Measurements from ENCODE around the gene MGAT4C. TPM values are rescaled to one million over a fixed set of nuclear protein-coding genes. Genes with fewer than 3 reads are reported as not detected.
"Not testable (repeated sequence)": the region's sequence is repeated elsewhere in the genome, so short reads cannot be mapped to it uniquely, and the experiment has no call there.

The MGAT4C gene
- 1.5 TPM for polyA plus RNA-seq (2013, experiment 1 of 2)
- polyA plus RNA-seq (2013, experiment 2 of 2), result 1.3 TPM

DNA sequence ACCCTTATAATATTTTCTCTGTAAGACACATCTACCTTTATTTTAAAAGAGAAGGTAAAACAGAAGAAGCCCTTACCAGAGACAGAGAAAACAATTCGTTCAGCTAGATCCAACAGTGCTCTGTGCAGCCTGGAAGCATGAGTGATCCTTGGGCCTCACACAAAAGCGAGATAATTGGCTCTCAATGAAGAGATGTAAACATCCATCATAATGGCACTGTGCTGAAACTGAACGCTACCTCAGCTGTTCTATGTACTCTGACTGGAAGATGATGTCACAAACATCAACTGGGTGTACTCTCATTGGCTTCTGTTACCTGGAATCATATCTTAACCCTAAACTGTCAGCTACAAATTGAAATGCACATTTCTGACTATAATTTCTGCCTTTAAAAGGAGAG lies at the start of gene MGAT4C:
Gene MGAT4C (minus strand): TSS at position 229 of the 400 bp plus-strand sequence.
- Histone ChIP-seq H3K36me3 (ENCODE audit: control insufficient read depth, insufficient read depth, low read length) (no peaks in the 10 kb centered on the region), H3K9ac (ENCODE audit: low read length) (no peak within 1 kb of the TSS), H3K23ac (ENCODE audit: low read length) (no peak within 1 kb of the TSS), H4K5ac (ENCODE audit: low read length) (no peak within 1 kb of the TSS), H3K4me2 (ENCODE audit: low read length) (no peak within 1 kb of the TSS), H3K4ac (ENCODE audit: low read depth, low read length) (no peak within 1 kb of the TSS), H3K4me1 (ENCODE audit: control insufficient read depth, low read depth, low read length) (no peaks in the 10 kb centered on the region), H3K56ac (ENCODE audit: low read length) (no peak within 1 kb of the TSS), H2AK5ac (ENCODE audit: low read length) (no peak within 1 kb of the TSS), H3K27ac (ENCODE audit: low read depth, low read length) (no peak within 1 kb of the TSS), H3K4me3 (ENCODE audit: low read length) (no peak within 1 kb of the TSS), H3K79me1 (ENCODE audit: low read length) (no peaks in the 10 kb centered on the region), H3K27me3 (ENCODE audit: insufficient read depth, low read length, poor library complexity) (no peaks in the 10 kb centered on the region), H2BK15ac (replicated peaks; ENCODE audit: low read depth) (no peak within 1 kb of the TSS), H2BK120ac (ENCODE audit: low read depth, low read length) (no peak within 1 kb of the TSS), H2BK5ac (ENCODE audit: low read length) (no peak within 1 kb of the TSS), H3K18ac (ENCODE audit: low read length) (peak within 1 kb of the TSS; percentile 56), H4K8ac (ENCODE audit: low read depth, low read length) (no peak within 1 kb of the TSS), H3K79me2 (ENCODE audit: control insufficient read depth, insufficient read depth, low read length) (no peaks in the 10 kb centered on the region)
- DNase-seq, result no peak
- WGBS (ENCODE audit: extremely low coverage, insufficient coverage, low lambda C conversion rate), result no CpG with 5 or more reads among the region's 3 CpGs

DNA sequence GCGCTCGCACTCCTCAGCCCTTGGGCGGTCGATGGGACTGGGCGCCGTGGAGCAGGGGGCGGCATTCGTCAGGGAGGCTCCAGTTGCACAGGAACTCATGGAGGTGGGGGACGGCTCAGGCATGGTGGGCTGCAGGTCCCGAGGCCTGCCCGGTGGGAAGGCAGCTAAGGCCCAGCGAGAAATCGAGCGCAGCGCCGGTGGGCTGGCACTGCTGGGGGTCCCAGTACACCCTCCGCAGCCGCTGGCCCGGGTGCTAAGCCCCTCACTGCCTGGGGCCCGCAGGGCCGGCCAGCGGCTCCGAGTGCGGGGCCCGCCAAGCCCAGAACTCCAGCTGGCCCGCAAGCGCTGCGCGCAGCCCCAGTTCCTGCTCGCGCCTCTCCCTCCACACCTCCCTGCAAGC lies 40.2 kb upstream of the MGAT4C start:
- not testable (repeated sequence) for H3K4me3 ChIP-seq (ENCODE audit: low read length); H3K36me3 ChIP-seq (ENCODE audit: control insufficient read depth, insufficient read depth, low read length); H2BK5ac ChIP-seq (ENCODE audit: low read length); H3K23ac ChIP-seq (ENCODE audit: low read length); H4K8ac ChIP-seq (ENCODE audit: low read depth, low read length); H3K4me2 ChIP-seq (ENCODE audit: low read length); H3K4me1 ChIP-seq (ENCODE audit: control insufficient read depth, low read depth, low read length); H3K56ac ChIP-seq (ENCODE audit: low read length); H4K5ac ChIP-seq (ENCODE audit: low read length); H3K79me1 ChIP-seq (ENCODE audit: low read length); H2AK5ac ChIP-seq (ENCODE audit: low read length); H3K27ac ChIP-seq (ENCODE audit: low read depth, low read length); DNase-seq; H3K27me3 ChIP-seq (ENCODE audit: insufficient read depth, low read length, poor library complexity); H3K9ac ChIP-seq (ENCODE audit: low read length); H2BK15ac ChIP-seq (replicated peaks; ENCODE audit: low read depth); H3K79me2 ChIP-seq (ENCODE audit: control insufficient read depth, insufficient read depth, low read length)
- H2BK120ac ChIP-seq (ENCODE audit: low read depth, low read length), result peak overlapping the region; percentile 45
- peak overlapping the region; percentile 20 for H3K4ac ChIP-seq (ENCODE audit: low read depth, low read length)
- H3K18ac ChIP-seq (ENCODE audit: low read length), result peak overlapping the region; percentile 39
- no CpG with 5 or more reads among the region's 31 CpGs for WGBS (ENCODE audit: extremely low coverage, insufficient coverage, low lambda C conversion rate)

DNA sequence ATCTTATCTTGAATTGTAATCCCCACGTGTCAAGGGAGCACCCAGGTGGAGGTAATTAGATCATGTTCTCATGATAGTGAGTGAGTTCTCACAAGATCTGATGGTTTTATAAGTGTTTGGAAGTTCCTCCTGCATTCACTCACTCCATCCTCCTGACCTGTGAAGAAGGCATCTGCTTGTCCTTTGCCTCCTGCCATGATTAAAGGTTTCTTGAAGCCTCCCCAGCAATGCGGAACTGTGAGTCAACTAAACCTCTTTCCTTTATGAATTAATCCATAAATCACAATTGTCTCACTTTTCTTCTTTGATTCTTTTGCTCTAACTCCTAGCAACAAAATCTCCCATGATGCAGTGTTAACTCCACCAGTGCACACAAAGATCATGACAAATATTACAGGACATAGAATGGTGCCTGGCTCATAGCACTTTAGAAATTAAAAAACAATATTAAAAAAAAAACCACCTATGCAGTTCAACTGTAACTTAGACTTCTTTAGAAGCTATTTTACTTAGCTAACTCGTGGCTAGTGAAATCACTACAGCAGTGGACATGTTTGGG lies 37.6 kb upstream of the MGAT4C start:
- H3K23ac ChIP-seq (ENCODE audit: low read length), result no peak overlapping the region
- H3K56ac ChIP-seq (ENCODE audit: low read length), result peak overlapping the region; percentile 30
- H2AK5ac ChIP-seq (ENCODE audit: low read length), result no peak overlapping the region
- no peak overlapping the region for H3K4me3 ChIP-seq (ENCODE audit: low read length)
- no peaks in the 10 kb centered on the region for H3K27me3 ChIP-seq (ENCODE audit: insufficient read depth, low read length, poor library complexity)
- WGBS (ENCODE audit: extremely low coverage, insufficient coverage, low lambda C conversion rate), result no CpG with 5 or more reads among the region's 3 CpGs
- H3K4ac ChIP-seq (ENCODE audit: low read depth, low read length), result no peak overlapping the region
- no peak overlapping the region for H2BK5ac ChIP-seq (ENCODE audit: low read length)
- H4K8ac ChIP-seq (ENCODE audit: low read depth, low read length), result peak overlapping the region; percentile 56
- peak overlapping the region; percentile 44 for H3K27ac ChIP-seq (ENCODE audit: low read depth, low read length)
- H3K9ac ChIP-seq (ENCODE audit: low read length), result no peak overlapping the region
- no peaks in the 10 kb centered on the region for H3K79me2 ChIP-seq (ENCODE audit: control insufficient read depth, insufficient read depth, low read length)
- H3K18ac ChIP-seq (ENCODE audit: low read length), result no peak overlapping the region
- H3K4me2 ChIP-seq (ENCODE audit: low read length), result no peak overlapping the region
- H2BK120ac ChIP-seq (ENCODE audit: low read depth, low read length), result no peak overlapping the region
- no peaks in the 10 kb centered on the region for H3K36me3 ChIP-seq (ENCODE audit: control insufficient read depth, insufficient read depth, low read length)
- DNase-seq, result peak; percentile 41
- no peaks in the 10 kb centered on the region for H3K79me1 ChIP-seq (ENCODE audit: low read length)
- no peaks in the 10 kb centered on the region for H3K4me1 ChIP-seq (ENCODE audit: control insufficient read depth, low read depth, low read length)
- no peak overlapping the region for H4K5ac ChIP-seq (ENCODE audit: low read length)
- H2BK15ac ChIP-seq (replicated peaks; ENCODE audit: low read depth), result no peak overlapping the region

DNA sequence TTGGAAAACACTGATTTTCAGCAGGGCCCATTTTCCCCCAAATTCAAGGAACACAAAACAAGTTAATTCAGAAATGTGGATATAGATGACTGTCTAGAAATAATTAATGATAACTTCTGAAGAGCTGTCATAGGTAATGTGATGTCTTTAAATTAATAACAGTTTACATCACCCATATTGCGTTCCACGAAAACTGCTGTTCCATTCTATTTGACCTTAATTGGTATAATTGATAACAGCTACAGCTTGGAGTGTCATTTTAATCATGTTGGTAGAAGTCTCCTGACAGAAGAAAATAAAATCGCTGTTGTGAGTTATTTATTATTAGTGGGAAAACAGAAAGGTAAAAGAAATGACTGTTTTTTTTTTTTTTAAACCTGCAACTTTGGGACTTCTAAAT lies 36.3 kb upstream of the MGAT4C start:
- Histone ChIP-seq H3K23ac (ENCODE audit: low read length) (no peak overlapping the region), H3K27ac (ENCODE audit: low read depth, low read length) (no peak overlapping the region), H3K36me3 (ENCODE audit: control insufficient read depth, insufficient read depth, low read length) (no peaks in the 10 kb centered on the region), H2AK5ac (ENCODE audit: low read length) (no peak overlapping the region), H2BK5ac (ENCODE audit: low read length) (no peak overlapping the region), H2BK15ac (replicated peaks; ENCODE audit: low read depth) (no peak overlapping the region), H3K4me3 (ENCODE audit: low read length) (no peak overlapping the region), H3K27me3 (ENCODE audit: insufficient read depth, low read length, poor library complexity) (no peaks in the 10 kb centered on the region), H3K9ac (ENCODE audit: low read length) (no peak overlapping the region), H4K5ac (ENCODE audit: low read length) (no peak overlapping the region), H3K18ac (ENCODE audit: low read length) (no peak overlapping the region), H3K4me1 (ENCODE audit: control insufficient read depth, low read depth, low read length) (no peaks in the 10 kb centered on the region), H2BK120ac (ENCODE audit: low read depth, low read length) (no peak overlapping the region), H4K8ac (ENCODE audit: low read depth, low read length) (no peak overlapping the region), H3K79me2 (ENCODE audit: control insufficient read depth, insufficient read depth, low read length) (no peaks in the 10 kb centered on the region), H3K4ac (ENCODE audit: low read depth, low read length) (no peak overlapping the region), H3K4me2 (ENCODE audit: low read length) (no peak overlapping the region), H3K56ac (ENCODE audit: low read length) (no peak overlapping the region), H3K79me1 (ENCODE audit: low read length) (no peaks in the 10 kb centered on the region)
- WGBS (ENCODE audit: extremely low coverage, insufficient coverage, low lambda C conversion rate), result no CpG with 5 or more reads among the region's 3 CpGs
- no peak for DNase-seq

DNA sequence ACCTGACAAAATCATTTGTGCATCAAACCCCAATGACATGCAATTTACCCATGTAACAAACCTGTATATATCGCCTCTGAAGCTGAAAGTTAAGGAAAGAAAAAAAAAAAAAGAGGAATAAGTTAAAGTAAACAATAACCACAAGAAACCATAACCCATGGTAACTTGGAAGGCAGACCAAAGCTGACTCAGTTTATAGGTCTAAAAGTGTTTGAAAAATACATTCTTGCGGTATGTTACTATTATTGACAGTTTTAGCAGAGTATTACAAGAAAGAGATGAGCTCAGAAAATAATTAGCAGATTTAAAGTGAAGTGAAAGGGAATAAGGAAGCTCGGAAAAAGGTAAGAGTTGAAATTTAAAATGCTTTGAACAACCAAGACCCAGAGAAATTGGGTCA lies 34.4 kb upstream of the MGAT4C start:
- Histone ChIP-seq H2BK5ac (ENCODE audit: low read length) (no peak overlapping the region), H3K4me3 (ENCODE audit: low read length) (no peak overlapping the region), H3K18ac (ENCODE audit: low read length) (no peak overlapping the region), H3K79me2 (ENCODE audit: control insufficient read depth, insufficient read depth, low read length) (no peaks in the 10 kb centered on the region), H3K79me1 (ENCODE audit: low read length) (no peaks in the 10 kb centered on the region), H3K56ac (ENCODE audit: low read length) (no peak overlapping the region), H4K8ac (ENCODE audit: low read depth, low read length) (no peak overlapping the region), H3K27ac (ENCODE audit: low read depth, low read length) (no peak overlapping the region), H3K27me3 (ENCODE audit: insufficient read depth, low read length, poor library complexity) (no peaks in the 10 kb centered on the region), H3K4me2 (ENCODE audit: low read length) (no peak overlapping the region), H3K4me1 (ENCODE audit: control insufficient read depth, low read depth, low read length) (no peaks in the 10 kb centered on the region), H3K4ac (ENCODE audit: low read depth, low read length) (no peak overlapping the region), H3K36me3 (ENCODE audit: control insufficient read depth, insufficient read depth, low read length) (no peaks in the 10 kb centered on the region), H2BK120ac (ENCODE audit: low read depth, low read length) (no peak overlapping the region), H4K5ac (ENCODE audit: low read length) (no peak overlapping the region), H2BK15ac (replicated peaks; ENCODE audit: low read depth) (no peak overlapping the region), H3K9ac (ENCODE audit: low read length) (no peak overlapping the region), H2AK5ac (ENCODE audit: low read length) (no peak overlapping the region), H3K23ac (ENCODE audit: low read length) (no peak overlapping the region)
- WGBS (ENCODE audit: extremely low coverage, insufficient coverage, low lambda C conversion rate), result no CpG with 5 or more reads among the region's 3 CpGs
- DNase-seq, result no peak

DNA sequence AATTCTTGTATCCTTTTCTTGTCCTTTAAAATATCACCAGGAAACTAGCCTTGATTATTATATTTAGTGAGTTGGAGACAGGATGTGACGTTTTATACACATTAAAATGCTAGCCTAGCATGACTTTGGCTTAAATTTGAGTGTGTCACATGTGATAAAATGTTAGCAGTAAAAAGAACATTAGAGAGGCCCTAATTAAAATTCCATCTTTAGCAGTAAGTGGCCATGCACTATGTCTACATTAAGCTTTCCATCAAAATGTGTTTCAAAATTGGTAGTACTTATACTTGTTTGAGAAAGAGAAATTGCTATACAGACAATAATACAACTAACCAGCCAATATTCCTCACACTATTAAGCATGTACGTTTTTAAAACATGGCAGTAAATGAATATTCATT lies 29.9 kb upstream of the MGAT4C start:
- Histone ChIP-seq H3K27ac (ENCODE audit: low read depth, low read length) (no peak overlapping the region), H3K79me1 (ENCODE audit: low read length) (no peaks in the 10 kb centered on the region), H4K5ac (ENCODE audit: low read length) (no peak overlapping the region), H4K8ac (ENCODE audit: low read depth, low read length) (no peak overlapping the region), H3K56ac (ENCODE audit: low read length) (no peak overlapping the region), H3K79me2 (ENCODE audit: control insufficient read depth, insufficient read depth, low read length) (no peaks in the 10 kb centered on the region), H3K4ac (ENCODE audit: low read depth, low read length) (no peak overlapping the region), H3K23ac (ENCODE audit: low read length) (no peak overlapping the region), H3K36me3 (ENCODE audit: control insufficient read depth, insufficient read depth, low read length) (no peaks in the 10 kb centered on the region), H2BK15ac (replicated peaks; ENCODE audit: low read depth) (no peak overlapping the region), H2AK5ac (ENCODE audit: low read length) (no peak overlapping the region), H3K4me1 (ENCODE audit: control insufficient read depth, low read depth, low read length) (no peaks in the 10 kb centered on the region), H3K4me3 (ENCODE audit: low read length) (no peak overlapping the region), H3K27me3 (ENCODE audit: insufficient read depth, low read length, poor library complexity) (no peaks in the 10 kb centered on the region), H2BK5ac (ENCODE audit: low read length) (no peak overlapping the region), H3K9ac (ENCODE audit: low read length) (no peak overlapping the region), H2BK120ac (ENCODE audit: low read depth, low read length) (no peak overlapping the region), H3K18ac (ENCODE audit: low read length) (no peak overlapping the region), H3K4me2 (ENCODE audit: low read length) (no peak overlapping the region)
- DNase-seq, result no peak
- WGBS (ENCODE audit: extremely low coverage, insufficient coverage, low lambda C conversion rate), result no CpG with 5 or more reads among the region's 2 CpGs

All from mesendoderm (in vitro differentiated cells).